Small intestine (tissue), 7 donors: ENCODE measurements around the gene ARHGAP1. TPM values are rescaled to one million over a fixed set of nuclear protein-coding genes. Genes with fewer than 3 reads are reported as not detected.

Experiments
- DNase-seq, 2 donors: peaks; one replicate each; pipeline versions ENCODE4 v3.0.0 to v3.0.0-alpha.2; 2013
- FAIRE-seq: peaks from 2 replicates; lab custom pipeline; 2012; peaks lifted over from hg19 to GRCh38; lab: Jason Lieb, UNC
- H3K27ac ChIP-seq, 3 donors: one replicate each; pipeline ENCODE4 v1.5.1; 2013; ENCODE audit warnings: low read length in 2 of 3, mild to moderate bottlenecking in 2 of 3, control low read depth in 1 of 3, inconsistent platforms in 1 of 3, low read depth in 1 of 3, moderate library complexity in 1 of 3
- H3K27me3 ChIP-seq, 3 donors: one replicate each; pipeline ENCODE4 v1.6.1; 2013; ENCODE audit warnings: low read length in 3 of 3, inconsistent platforms in 1 of 3; ENCODE audit not compliant: control insufficient read depth in 3 of 3, insufficient read depth in 3 of 3
- H3K36me3 ChIP-seq, 3 donors: one replicate each; pipeline ENCODE4 v1.6.1; 2013; ENCODE audit warnings: low read length in 3 of 3, inconsistent platforms in 1 of 3, low read depth in 1 of 3, mild to moderate bottlenecking in 1 of 3, moderate library complexity in 1 of 3; ENCODE audit not compliant: control insufficient read depth in 3 of 3, insufficient read depth in 2 of 3
- H3K4me1 ChIP-seq, 3 donors: one replicate each; pipeline ENCODE4 v1.6.1; 2013; ENCODE audit warnings: low read length in 2 of 3, inconsistent platforms in 1 of 3, low read depth in 1 of 3, mild to moderate bottlenecking in 1 of 3, moderate library complexity in 1 of 3; ENCODE audit not compliant: control insufficient read depth in 3 of 3, insufficient read depth in 2 of 3
- H3K4me3 ChIP-seq, 3 donors: one replicate each; pipeline ENCODE4 v1.5.1; 2013; ENCODE audit warnings: low read length in 3 of 3, control low read depth in 1 of 3, inconsistent platforms in 1 of 3, low read depth in 1 of 3, mild to moderate bottlenecking in 1 of 3, moderate library complexity in 1 of 3
- H3K9me3 ChIP-seq, 2 donors: one replicate each; pipeline ENCODE4 v1.6.1; 2013; ENCODE audit warnings: low read depth in 1 of 2, low read length in 1 of 2; ENCODE audit not compliant: control insufficient read depth in 2 of 2, insufficient read depth in 1 of 2
- WGBS, 3 donors: extraction: QIAGEN DNeasy Blood & Tissue Kit; methylation state at CpG; one replicate each; pipeline ENCODE4 v1.1.7; 2013; 5-methylcytosine and 5-hydroxymethylcytosine counted together
- polyA plus RNA-seq, 4 donors: library from polyadenylated mRNA; stranded (reverse) in 3 of 4; unstranded in 1 of 4; fragments of 200-250 nt in 3 of 4; fragments of 120-200 nt in 1 of 4; gene quantifications; one replicate each; pipeline versions ENCODE4 v1.2.1 to v1.2.3, GENCODE V29; 2013
- donor health status: healthy with polysubstance abuse.
- donor health status: control.
- donor health status: control.
- donor health status: Bipolar disorder and iron deficiency.
- donor health status: healthy.

ARHGAP1 gene
- polyA plus RNA-seq, 4 donors, result 18.6 to 49.0 (median 26.0) TPM

DNA sequence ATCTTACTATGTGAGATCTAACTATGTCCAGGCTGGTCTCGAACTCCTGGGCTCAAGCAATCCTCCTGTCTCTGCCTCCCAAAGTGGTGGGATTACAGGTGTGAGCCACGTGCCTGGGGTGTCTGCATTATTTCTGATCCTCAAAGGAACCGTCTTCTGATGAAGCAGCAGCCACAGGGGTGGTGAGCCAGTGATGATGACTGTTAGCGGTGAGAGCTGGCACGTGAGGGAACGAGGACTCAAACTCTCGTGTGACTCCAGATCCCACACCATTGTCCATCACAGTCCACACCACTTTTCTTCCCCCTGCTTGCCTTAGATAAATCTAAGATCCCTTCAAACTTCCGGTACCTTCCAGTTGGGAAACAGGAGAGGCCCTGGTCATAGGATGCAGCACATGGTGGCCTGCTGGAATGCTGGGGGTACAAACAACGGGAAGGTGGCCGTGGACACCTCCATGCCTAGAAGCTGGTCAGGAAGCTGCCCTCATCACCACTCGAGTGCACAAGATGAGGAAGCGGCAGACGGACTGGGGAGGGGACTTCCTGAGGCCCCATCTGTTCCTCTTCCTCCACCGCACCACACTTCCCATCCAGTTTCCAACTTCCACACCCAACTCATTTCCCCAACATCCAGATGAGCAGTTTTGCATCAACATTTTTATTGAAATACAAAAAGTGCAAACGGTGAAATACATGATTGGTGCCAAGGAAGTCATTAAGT lies 23.8 kb downstream of the ARHGAP1 start:
- peak overlapping the region in 2 of 3 donors; percentile 48 to 97 for H3K27ac ChIP-seq
- peaks cover 2 to 45% (median 10%) of the 10 kb centered on the region in 3 donors for H3K4me1 ChIP-seq
- H3K27me3 ChIP-seq, result no peaks in the 10 kb centered on the region
- DNase-seq (no peak), FAIRE-seq (no peak)
- 77 to 84% (median 78%) methylated on average over 15 of the region's 15 CpGs for WGBS, 3 donors
- H3K4me3 ChIP-seq, result no peak overlapping the region
- H3K9me3 ChIP-seq, result no peaks in the 10 kb centered on the region
- peaks cover 16 to 91% (median 28%) of the 10 kb centered on the region in 3 donors for H3K36me3 ChIP-seq

DNA sequence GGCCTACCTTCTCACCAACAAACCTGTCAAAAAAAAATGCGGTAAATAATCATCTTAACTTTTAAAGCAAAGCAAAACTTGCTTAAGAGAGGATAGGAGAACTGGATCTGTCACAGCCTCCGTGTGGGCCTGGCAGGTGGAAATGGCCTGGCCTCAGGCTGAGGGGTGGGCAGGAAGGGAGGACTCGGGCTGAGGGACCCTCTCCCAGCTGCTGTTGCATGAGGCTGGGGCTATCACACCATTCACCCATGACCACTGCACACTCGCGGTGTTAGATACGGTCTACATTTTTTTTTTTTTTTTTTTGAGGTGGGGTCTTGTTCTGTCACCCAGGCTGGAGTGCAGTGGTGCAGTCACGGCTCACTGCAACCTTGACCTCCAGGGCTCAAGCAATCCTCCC lies 24.5 kb downstream of the ARHGAP1 start:
- no peak for DNase-seq
- Histone ChIP-seq H3K4me3 (no peak overlapping the region), H3K4me1 (peaks cover 2 to 45% (median 10%) of the 10 kb centered on the region in 3 donors), H3K27ac (peak overlapping the region in 2 of 3 donors; percentile 77 to 97), H3K27me3 (no peaks in the 10 kb centered on the region), H3K36me3 (peaks cover 17 to 91% (median 26%) of the 10 kb centered on the region in 3 donors), H3K9me3 (no peaks in the 10 kb centered on the region)
- 83 to 89% (median 87%) methylated on average over 7 of the region's 7 CpGs for WGBS, 3 donors
- no peak for FAIRE-seq

DNA sequence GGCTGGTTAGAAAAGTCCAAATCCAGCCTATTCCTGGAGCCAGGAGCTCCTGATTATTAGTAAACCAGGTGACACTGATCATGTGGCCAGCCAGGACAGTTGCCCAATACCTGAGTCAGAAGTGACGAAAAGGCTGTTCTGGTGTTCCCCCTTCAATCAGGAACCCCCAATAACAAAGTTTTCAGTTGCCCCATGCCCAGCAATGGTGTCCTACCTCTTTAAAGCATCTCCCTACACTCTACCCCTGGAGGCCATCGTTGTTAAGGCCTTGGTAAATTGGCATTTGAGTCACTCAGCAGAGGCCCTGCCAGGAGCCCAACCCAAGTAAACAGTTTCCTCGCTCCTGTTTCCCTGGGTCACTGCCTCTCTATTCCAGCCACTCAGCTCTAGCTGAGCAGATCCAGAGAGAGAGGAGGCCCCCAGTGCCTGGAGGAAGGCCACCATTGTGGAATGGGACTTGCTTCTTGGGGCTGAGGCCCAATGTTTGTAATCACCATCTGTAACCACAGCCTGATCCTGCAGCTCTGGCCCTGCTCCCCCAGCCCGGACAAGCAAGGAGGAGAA lies 25.0 kb downstream of the ARHGAP1 start:
- peaks cover 2 to 45% (median 10%) of the 10 kb centered on the region in 3 donors for H3K4me1 ChIP-seq
- peak; percentile 65 to 78 for DNase-seq
- H3K36me3 ChIP-seq, result peaks cover 14 to 90% (median 25%) of the 10 kb centered on the region in 3 donors
- no peak for FAIRE-seq
- H3K9me3 ChIP-seq, result no peaks in the 10 kb centered on the region
- H3K4me3 ChIP-seq, result no peak overlapping the region
- H3K27ac ChIP-seq, result peak overlapping the region; percentile 27 to 97 (median 77)
- 26 to 35% (median 31%) methylated on average over 4 of the region's 4 CpGs for WGBS, 3 donors
- no peaks in the 10 kb centered on the region for H3K27me3 ChIP-seq

GRCh38 chr11:46674463-46675287 lies 25.7 kb downstream of the ARHGAP1 start:
- DNase-seq (peak; percentile 63 to 86), FAIRE-seq (no peak)
- H3K27me3 ChIP-seq, result no peaks in the 10 kb centered on the region
- 16 to 31% (median 24%) methylated on average over 12 of the region's 12 CpGs for WGBS, 3 donors
- H3K27ac ChIP-seq, result peak overlapping the region; percentile 27 to 97 (median 77)
- H3K36me3 ChIP-seq, result peaks cover 11 to 90% (median 26%) of the 10 kb centered on the region in 3 donors
- H3K9me3 ChIP-seq, result no peaks in the 10 kb centered on the region
- no peak overlapping the region for H3K4me3 ChIP-seq
- peaks cover 2 to 44% (median 10%) of the 10 kb centered on the region in 3 donors for H3K4me1 ChIP-seq

- FAIRE-seq, result no peak
- H3K36me3 ChIP-seq, result peaks cover 12 to 87% (median 21%) of the 10 kb centered on the region in 3 donors
- DNase-seq, result no peak
Measured at GRCh38 chr11:46673713-46674462, 26.5 kb downstream of the ARHGAP1 start.

DNA sequence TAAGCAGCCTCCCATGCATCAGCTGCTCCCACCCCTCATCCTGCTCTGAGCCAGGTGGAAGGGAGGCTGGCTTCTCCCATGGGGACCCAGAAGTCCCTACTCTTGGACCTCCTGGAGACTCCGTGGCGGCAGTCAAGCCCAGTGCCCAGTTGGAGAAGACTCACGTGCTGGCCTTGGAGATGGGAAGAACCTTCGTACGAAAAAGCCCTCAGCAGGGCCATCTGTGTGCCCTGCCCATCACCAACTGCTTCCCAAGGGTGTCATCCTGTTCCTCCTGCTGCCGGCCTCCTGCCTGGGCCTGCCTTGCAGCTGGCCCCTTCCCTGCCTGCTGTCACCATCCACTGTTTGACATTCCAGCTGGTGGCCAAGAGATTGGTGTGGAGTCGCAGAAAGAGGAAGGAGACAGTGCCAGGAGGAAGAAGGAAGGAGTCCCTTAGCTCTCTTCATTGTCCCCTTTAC lies 28.0 kb downstream of the ARHGAP1 start:
- Histone ChIP-seq H3K9me3 (no peaks in the 10 kb centered on the region), H3K27me3 (no peaks in the 10 kb centered on the region), H3K27ac (no peak overlapping the region), H3K36me3 (peaks cover 9 to 87% (median 23%) of the 10 kb centered on the region in 3 donors), H3K4me3 (no peak overlapping the region), H3K4me1 (peaks cover 2 to 35% (median 10%) of the 10 kb centered on the region in 3 donors)
- DNase-seq, result no peak
- WGBS, 3 donors, result 86 to 92% (median 90%) methylated on average over 5 to 6 of the region's 7 CpGs
- FAIRE-seq, result no peak

More at GRCh38 chr11:46673713-46674462, 26.5 kb downstream of the ARHGAP1 start:
- H3K4me1 ChIP-seq, result peaks cover 2 to 36% (median 10%) of the 10 kb centered on the region in 3 donors
- 54 to 74% (median 64%) methylated on average over 6 of the region's 6 CpGs for WGBS, 3 donors
- no peaks in the 10 kb centered on the region for H3K9me3 ChIP-seq
- no peaks in the 10 kb centered on the region for H3K27me3 ChIP-seq
- H3K4me3 ChIP-seq, result no peak overlapping the region
- H3K27ac ChIP-seq, result peak overlapping the region in 2 of 3 donors; percentile 22 to 97

DNA sequence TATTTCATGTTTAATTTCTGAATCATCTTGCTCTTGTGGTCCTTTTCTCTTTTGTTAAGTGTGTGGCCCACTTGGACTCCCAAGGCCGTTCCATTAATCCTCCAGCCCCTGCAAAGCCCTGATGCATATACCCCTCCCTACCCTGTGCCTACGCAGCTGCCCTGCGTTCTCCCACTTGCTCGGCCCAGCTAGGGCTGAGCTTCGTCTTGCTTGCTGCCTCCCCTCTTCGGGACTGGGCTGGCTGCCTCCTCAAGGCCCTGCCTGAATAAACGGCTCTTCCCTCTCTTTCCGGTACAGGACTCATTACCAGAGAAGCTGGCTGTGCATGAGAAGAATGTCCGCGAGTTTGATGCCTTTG lies 28.5 kb downstream of the ARHGAP1 start:
- Histone ChIP-seq H3K36me3 (peaks cover 11 to 87% (median 24%) of the 10 kb centered on the region in 3 donors), H3K9me3 (no peaks in the 10 kb centered on the region), H3K27ac (peak overlapping the region in 1 of 3 donors; percentile 29), H3K27me3 (no peaks in the 10 kb centered on the region), H3K4me3 (no peak overlapping the region), H3K4me1 (peaks cover 2 to 34% (median 10%) of the 10 kb centered on the region in 3 donors)
- WGBS, 3 donors, result 88 to 92% (median 91%) methylated on average over 10 of the region's 10 CpGs
- FAIRE-seq, result no peak
- DNase-seq, result no peak
